SKM-1 (cell line): ENCODE data around the gene ITIH3.

Source experiments
- DNase-seq: peaks from one replicate; lab custom pipeline; 2025; ENCODE audit not compliant: unreplicated experiment; lab: John Stamatoyannopoulos, UW

ITIH3 gene

DNA sequence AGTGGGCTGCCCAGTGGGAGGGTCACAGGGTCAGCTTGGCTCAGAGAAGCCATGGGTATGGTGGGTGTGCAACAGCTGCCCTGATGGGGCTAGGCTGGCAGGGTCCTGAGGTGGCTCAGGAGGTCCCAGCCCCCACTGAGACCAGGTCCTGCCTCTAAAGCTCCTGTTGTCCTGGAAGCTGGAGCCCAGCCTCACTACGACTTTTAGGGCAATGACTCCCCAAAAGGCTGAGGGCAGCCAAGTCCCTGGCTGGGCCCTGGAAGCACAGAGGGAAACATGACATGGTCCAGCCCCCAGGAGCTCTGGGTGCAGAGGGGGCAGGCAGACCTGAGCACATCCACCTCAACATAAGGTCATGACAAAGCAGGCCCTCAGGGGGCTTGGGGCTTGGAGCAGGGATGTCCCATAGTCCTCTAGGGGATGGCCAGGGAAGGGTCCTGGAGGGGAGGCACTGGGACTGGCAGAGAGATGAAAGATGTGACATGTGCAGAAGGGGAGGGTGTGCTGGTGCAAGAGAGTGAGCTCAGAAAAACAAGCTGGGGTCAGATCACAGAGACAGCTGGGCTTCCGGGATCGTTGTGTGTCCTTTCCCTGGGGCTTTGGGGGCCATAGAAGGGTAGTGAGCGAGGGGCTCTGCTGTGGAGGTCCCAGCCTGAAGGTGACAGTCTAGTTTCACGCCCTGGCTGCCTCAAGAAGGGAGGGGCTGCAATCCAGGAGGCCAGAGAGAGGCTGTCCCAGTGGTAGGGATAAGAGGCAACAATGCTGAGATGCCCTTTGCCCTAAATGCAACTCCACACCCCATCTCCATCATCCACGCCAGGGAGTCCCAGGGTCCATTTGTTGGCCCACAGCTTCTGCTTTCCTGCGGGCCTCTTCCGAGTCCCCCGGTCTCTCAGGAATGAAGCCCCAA, 639 bp upstream of the ITIH3 start:
- DNase-seq, result no peak

GRCh38 chr3:52795298-52795900, 803 bp downstream of the ITIH3 start:
- no peak for DNase-seq

- no peak for DNase-seq
Observed at GRCh38 chr3:52796411-52796810, 1.8 kb downstream of the ITIH3 start.

DNA sequence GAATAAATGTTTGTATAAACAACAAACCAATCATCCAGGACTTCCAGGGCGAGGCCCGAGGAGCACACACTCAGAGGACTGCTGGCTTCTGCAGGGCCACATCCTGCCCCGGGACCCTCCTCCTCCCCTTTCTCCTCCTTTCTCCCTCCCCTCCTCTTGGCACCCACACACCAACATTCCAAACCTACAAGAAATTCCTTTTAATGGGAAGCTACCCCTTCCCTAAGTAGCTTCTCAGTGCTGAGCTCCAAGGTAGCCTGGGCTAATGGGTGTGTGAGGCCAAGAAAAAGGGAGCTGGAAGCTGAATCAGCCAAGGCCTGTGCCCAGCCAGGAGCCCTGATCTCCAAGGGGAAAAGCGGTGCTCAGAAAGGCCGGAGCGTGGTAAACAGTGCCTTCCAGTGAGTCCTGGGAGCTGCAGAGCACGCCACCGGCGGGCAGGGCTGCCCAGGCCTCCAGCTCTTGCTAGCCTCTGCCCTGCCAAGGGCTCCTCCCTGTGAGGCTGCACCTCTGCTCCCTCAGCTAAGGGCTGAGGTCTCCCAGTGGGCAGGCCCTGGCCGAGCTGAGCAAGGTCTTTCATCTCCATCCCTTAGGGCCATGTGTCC, 3.9 kb downstream of the ITIH3 start:
- DNase-seq, result no peak

DNA sequence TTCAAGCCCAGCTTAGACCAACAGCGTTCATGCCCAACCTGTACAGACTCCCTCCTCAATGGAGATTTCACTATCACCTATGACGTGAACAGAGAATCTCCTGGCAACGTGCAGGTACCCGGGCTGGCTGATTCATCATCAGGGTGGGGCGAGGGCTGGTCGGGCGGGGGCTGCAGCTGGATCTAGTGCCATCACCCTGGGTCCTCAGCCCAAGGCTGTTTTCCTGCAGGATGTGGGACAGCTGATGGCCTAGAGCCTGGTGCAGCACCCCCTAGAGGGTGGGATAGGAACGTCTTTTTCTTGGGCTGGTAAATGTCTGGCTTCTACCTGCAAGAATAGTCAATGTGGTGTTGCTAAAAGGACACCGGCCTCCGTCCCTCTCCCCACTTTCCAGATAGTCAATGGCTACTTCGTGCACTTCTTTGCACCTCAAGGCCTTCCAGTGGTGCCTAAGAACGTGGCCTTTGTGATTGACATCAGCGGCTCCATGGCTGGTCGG, 4.4 kb downstream of the ITIH3 start:
- DNase-seq, result no peak

DNA sequence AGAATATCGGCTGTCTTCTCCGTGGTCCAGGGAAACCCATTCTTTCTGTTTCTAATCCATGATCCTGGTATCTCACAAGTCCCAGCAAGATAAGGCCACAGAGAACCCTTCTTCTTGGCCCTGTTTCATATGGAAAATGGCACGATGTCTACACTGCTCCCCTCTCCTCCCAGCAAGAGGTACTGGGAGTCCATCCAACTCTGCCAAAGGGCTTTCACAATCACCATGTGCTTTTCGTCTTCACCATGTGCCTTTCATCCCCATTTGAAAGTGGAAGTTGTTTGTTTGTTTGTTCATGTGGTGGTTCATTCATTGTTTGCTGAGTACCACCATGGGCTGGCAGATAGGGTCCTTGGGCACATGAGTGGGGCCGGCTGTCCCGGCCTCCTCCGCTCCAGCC, 5.5 kb downstream of the ITIH3 start:
- DNase-seq, result no peak

DNA sequence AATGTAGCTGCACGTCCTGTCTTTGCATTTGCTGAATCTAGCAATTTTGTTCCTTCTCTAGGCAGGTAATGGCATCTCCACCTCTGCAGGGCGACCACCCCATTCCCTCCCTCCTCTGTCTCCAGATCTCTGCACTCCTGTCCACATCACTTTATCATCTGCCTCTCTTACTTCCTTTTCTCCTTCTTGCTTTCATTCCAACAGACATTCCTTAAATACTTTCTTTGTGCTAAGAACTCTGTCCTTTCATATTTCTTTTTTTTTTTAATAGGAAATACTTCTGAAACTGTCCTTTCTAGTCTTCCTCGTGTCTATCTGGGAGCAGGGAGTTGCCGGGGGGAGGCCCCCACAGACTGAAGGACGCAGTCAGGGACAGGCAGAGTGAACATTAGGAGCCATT, 7.2 kb downstream of the ITIH3 start:
- no peak for DNase-seq

DNA sequence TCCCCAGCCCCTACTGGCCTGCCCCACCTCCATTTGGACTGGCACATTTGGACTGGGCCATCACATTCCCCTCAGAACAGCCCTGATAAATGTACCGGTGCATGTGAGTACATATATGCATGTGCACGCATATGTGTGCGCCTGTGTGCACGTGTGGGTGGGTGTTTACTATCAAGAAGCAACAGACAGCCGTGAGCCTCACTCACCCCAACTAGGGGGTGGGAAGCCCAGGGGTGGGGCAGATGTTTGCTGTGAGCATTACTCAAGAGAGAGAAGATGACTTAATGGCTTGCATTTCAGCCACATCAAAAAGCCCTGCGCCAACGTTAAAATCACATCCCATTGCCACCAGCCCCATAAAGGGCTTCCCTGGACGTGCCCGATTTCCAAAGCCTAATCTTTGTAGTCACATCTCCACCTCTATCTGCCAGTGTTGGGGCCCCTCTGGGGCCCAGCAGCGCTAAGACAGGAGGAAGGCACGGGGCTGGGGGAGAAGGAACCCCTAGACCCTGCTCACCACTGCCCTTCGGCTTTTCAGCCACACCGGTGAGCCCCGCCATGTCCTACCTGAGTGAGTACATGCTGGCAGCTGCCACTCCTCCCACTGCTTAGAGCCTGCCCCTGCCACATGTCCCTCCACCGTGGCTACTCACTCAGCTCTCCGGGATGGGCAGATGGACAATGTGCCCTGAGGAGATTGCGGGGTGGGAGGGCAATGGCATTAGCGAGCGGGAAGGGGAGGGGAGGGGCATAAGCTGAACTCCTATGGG, 10.9 kb downstream of the ITIH3 start:
- DNase-seq, result no peak

GRCh38 chr3:52809149-52809548, 14.6 kb downstream of the ITIH3 start:
- no peak for DNase-seq

GRCh38 chr3:52809662-52810377, 15.2 kb downstream of the ITIH3 start:
- no peak for DNase-seq

GRCh38 chr3:52810923-52811322, 16.3 kb downstream of the ITIH3 start:
- no peak for DNase-seq

DNA sequence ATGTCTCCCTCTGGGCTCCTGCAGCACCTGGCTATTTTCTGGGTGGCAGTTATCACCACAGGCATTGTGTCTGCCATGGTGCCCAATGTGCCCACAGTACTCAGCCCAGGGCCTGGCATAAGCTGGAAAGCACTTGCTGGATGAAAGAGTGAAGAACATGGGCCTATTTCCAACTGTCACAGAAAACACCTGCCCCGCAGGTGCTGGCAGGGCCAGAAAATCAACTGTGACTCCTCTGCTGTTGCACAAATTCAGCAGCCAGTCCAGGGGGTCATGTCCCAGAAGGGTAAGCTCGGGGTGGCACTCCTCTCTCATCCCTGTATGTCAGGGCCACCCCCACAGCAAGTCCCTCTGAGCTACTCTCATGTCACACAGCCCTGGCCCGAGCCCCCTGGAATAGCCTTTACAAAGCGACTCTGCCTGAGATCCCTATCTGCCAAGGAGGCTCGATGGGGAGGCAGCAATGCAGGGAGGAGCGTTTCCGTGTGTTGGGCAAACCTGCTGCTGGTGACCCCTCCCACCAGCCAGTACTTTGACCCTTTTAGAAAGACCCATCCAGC, 16.9 kb downstream of the ITIH3 start:
- DNase-seq, result no peak

DNA sequence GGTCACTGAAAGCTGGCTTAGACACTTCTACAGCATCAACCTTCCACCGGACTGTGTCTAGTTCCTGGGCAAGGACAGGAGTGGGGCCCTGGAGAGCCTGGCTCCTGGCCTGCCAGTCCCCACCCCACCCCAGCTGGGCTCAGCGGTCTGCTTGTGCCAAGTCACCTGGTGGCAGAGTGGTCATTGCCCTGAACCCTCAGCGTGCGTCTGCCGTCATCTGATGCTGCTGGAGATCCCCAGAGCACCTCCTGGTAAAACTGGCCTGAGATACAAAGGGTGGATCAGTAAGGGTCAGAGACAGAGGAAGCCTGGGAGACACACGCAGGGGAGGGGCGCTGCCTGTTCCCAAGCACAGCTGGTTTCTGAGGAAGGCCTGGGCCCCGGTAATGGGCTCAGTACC, 19.2 kb downstream of the ITIH3 start:
- no peak for DNase-seq

DNA sequence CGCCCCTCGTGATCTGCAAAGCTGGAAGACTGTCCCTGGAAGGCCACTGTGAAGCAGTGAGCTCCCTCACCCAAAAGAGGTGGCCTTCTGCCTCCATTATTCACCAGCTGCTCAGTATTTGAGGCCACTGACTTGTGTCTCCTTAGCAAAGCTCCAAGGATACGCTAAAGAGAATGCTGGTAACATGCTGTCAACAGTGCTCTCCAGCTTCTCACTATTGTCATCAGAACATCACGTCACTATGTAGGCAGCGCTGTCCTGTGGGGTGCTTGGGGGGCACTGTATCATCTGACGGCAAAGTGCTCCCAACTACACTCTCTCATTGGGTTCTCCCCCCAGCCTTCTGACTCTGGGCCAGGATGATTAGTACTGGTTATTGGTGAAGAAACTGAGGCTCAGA, 21.6 kb downstream of the ITIH3 start:
- DNase-seq, result no peak

DNA sequence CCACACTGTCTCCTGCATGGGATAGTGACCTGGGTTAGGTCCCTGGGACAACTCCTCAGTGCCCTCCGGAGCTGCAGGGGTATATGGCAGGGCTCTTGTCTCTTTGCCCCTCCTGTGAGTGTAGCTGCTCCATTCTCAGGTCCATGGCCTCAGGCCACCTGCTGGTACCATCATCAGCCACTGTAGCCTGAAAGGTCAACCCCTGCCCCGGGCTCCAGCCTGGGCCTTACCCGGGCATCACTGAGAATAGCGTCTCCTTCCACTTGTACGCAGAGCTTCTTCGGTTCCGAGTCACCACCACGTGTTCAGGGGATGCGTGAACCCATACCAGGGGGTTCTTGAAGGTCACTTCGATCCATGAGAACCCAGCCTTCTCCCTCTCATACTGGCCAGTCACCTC, 22.1 kb downstream of the ITIH3 start:
- DNase-seq, result no peak

DNA sequence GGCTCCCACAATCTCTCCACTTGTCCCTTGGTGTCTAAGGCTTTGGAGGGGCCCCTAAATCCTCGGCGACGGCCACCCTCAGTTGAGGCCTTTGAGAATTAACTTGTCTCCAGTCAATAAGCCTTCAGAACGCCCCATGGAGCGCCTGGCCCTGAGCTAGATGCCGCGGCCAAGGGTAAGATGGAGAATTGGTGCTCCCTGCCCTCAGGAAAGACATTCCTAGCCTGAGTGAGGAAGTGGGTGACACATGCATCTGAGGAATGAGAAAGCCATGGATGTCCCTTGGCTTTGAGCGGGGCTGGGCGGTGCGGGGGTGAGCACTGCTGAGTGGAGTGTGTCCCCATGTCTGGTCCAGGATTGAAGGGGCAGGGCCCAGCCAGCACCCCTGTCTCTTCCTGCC, 22.6 kb downstream of the ITIH3 start:
- DNase-seq, result no peak

GRCh38 chr3:52817860-52818259, 23.3 kb downstream of the ITIH3 start:
- no peak for DNase-seq

DNA sequence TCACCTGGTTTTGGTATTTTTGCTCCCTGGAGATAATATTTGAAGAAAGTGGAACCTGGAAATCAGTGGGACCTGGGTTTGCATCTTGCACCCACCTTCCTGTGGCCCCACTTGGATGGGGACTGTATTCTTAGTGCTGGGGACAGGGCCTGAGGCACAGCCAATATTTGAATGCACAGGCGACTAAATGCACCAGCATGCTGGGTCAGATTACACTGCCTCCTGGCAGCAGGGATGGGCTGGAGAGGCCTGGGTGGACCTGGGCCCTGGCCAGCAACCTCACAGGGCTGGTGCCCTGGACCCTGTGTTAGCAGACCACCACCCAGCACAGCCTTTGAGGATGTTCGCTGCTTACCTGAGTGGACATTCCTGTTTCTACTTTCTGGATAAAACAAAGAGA, 25.3 kb downstream of the ITIH3 start:
- no peak for DNase-seq

DNA sequence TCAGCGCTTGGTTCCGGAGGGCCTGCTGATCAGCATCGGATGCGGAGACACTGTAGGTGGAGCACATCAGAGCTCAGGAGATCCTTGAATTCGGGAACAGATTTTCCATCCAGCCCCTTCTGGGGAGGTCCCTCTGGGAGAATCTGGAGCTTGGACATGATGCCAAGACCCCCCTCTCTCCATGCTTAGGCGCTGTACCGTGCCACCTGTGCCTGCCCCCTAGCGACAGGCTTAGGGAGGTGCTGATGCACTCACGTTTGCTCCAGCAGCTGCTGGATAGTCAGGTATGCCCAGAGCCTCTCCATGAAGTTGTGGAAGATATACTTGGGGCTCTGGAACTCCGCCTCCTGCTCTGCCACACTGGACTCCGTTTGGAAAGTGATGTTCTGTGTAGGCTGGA, 26.1 kb downstream of the ITIH3 start:
- peak; percentile 50 for DNase-seq

DNA sequence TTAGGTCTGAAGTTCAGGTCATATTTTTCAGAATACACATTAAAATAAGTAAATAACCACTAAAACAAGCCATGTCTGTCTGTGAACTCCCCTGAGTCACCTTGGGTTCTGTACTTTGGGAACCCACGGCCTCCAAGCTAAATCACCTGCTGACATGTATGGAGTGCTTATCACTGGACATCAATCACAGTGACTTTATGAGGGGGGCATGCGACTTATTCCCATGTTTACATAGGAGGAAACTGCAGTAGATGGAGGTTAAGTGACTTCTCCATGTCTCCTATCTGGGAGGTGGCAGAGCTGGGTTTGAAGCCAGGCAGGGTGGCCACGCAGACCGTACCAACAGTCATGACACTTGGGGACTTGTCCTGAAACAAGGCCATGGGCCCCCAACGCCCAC, 27.8 kb downstream of the ITIH3 start:
- DNase-seq, result no peak
